K562 treated with DMSO at 1 percent for 4 hours (cell line): ENCODE measurements around the gene HBE1. TPM values are rescaled to one million over a fixed set of nuclear protein-coding genes. Genes with fewer than 3 reads are reported as not detected.

Experiments used
- total RNA-seq: library from RNA; unstranded; fragments of 300-600 nt; gene quantifications from 2 replicates; pipeline ENCODE4 v1.2.3, GENCODE V29; 2022; ENCODE audit not compliant: insufficient read depth

Gene HBE1
- total RNA-seq: 1,476 and 1,673 TPM in 2 replicates

DNA sequence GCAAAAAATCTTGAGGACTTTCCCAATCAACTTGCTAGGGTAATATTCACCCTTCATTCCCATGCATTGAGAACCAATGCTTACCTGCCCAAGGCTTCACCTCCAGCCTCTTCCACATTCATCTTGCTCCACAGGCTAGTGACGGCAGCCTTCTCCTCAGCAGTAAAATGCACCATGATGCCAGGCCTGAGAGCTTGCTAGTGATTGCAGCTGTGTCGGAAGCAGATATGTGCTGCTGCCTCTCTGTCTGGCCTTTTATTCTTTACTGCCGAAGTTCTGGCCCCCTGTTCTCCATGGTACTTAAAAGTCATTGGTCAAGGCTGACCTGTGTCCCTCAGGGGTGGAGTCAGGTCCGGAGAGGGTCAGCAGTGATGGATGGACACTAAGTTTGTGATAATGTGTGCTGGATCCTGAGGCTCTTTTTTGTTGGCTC is at the start of gene HBE1:
Gene HBE1, minus strand, starts transcription at position 231 of the 433 bp plus-strand sequence. Its CDS starts 55 bp downstream, at position 176.

DNA sequence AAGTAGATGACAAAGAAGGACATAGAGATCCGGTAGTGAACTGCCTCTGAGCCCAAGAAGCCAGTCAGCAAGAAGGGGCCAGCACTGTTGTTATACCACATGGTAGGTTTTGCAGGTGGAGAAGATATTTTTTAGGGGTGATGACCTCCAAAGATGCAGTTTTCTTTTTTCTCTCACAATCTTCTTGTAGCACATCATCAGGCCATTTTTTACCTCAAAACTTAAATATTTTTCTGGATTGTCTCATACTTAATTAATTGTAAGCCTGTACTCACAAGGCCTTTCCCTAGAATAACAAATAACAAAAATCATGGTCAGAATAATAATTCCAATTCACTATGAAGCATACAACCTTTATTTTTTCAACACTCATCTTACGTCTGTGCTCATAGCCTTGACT is 32.1 kb upstream of the HBE1 start, which contains the start of gene OR51B4:
Gene OR51B4, minus strand, starts transcription at position 101 of the 400 bp plus-strand sequence. Its CDS starts 0 bp downstream, at position 101.

DNA sequence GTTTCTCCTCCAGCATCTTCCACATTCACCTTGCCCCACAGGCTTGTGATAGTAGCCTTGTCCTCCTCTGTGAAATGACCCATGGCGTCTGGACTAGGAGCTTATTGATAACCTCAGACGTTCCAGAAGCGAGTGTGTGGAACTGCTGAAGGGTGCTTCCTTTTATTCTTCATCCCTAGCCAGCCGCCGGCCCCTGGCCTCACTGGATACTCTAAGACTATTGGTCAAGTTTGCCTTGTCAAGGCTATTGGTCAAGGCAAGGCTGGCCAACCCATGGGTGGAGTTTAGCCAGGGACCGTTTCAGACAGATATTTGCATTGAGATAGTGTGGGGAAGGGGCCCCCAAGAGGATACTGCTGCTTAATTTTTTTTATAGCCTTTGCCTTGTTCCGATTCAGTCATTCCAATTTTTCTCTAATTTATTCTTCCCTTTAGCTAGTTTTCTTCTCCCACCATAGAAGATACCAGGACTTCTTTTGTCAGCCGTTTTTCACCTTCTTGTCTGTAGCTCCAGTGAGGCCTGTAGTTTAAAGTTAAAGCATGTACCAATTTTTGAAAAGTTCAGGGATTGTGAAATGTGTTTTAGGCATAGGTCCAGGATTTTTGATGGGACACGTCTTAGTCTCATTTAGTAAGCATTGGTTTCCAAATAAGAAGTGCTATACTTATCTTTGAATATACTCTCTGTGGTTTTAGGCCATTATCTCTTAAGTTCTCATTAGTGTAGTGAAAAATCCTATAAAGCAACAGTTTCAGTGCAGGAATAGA is 14.9 kb downstream of the HBE1 start, which contains the start of gene HBG2:
Gene HBG2, minus strand, starts transcription at position 136 of the 768 bp plus-strand sequence. Its CDS starts 53 bp downstream, at position 83.

DNA sequence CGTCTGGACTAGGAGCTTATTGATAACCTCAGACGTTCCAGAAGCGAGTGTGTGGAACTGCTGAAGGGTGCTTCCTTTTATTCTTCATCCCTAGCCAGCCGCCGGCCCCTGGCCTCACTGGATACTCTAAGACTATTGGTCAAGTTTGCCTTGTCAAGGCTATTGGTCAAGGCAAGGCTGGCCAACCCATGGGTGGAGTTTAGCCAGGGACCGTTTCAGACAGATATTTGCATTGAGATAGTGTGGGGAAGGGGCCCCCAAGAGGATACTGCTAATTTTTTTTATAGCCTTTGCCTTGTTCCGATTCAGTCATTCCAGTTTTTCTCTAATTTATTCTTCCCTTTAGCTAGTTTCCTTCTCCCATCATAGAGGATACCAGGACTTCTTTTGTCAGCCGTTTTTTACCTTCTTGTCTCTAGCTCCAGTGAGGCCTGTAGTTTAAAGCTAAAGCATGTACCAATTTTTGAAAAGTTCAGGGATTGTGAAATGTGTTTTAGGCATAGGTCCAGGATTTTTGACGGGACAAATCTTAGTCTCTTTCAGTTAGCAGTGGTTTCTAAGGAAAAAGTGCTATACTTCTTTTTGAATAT is 19.8 kb downstream of the HBE1 start, which contains the start of gene HBG1:
Gene HBG1, minus strand, starts transcription at position 51 of the 590 bp plus-strand sequence. CDS start 53 bp downstream, outside the sequence.

DNA sequence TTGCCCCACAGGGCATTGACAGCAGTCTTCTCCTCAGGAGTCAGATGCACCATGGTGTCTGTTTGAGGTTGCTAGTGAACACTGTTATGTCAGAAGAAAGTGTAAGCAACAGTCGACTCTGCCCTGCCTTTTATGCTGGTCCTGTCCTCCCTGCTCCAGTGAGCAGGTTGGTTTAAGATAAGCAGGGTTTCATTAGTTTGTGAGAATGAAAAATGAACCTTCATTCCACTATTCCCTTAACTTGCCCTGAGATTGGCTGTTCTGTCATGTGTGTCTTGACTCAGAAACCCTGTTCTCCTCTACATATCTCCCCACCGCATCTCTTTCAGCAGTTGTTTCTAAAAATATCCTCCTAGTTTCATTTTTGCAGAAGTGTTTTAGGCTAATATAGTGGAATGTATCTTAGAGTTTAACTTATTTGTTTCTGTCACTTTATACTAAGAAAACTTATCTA is 35.3 kb downstream of the HBE1 start, which contains the start of gene HBD:
Gene HBD, minus strand, starts transcription at position 103 of the 454 bp plus-strand sequence. Its CDS starts 50 bp downstream, at position 53.

DNA sequence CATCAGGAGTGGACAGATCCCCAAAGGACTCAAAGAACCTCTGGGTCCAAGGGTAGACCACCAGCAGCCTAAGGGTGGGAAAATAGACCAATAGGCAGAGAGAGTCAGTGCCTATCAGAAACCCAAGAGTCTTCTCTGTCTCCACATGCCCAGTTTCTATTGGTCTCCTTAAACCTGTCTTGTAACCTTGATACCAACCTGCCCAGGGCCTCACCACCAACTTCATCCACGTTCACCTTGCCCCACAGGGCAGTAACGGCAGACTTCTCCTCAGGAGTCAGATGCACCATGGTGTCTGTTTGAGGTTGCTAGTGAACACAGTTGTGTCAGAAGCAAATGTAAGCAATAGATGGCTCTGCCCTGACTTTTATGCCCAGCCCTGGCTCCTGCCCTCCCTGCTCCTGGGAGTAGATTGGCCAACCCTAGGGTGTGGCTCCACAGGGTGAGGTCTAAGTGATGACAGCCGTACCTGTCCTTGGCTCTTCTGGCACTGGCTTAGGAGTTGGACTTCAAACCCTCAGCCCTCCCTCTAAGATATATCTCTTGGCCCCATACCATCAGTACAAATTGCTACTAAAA is 42.9 kb downstream of the HBE1 start, which contains the start of gene HBB:
Gene HBB, minus strand, starts transcription at position 340 of the 579 bp plus-strand sequence. Its CDS starts 50 bp downstream, at position 290.

Other genes starting within 250 kb of the HBE1 start
- not detected in 2 replicates for gene OR52J3, start 223.4 kb downstream of the HBE1 start, total RNA-seq
- not detected in 2 replicates for gene OR52E2, start 210.3 kb downstream of the HBE1 start, total RNA-seq
- not detected in 2 replicates for gene OR52E1, start 200.4 kb downstream of the HBE1 start, total RNA-seq
- not detected in 2 replicates for gene OR52A5, start 131.6 kb downstream of the HBE1 start, total RNA-seq
- gene OR52A1, start 115.2 kb downstream of the HBE1 start, total RNA-seq: not detected in 2 replicates
- not detected in 2 replicates for gene OR51V1, start 69.3 kb downstream of the HBE1 start, total RNA-seq
- not detected in 2 replicates for gene HBB, start 42.9 kb downstream of the HBE1 start, total RNA-seq
- gene HBD, start 35.5 kb downstream of the HBE1 start, total RNA-seq: 3.4 TPM in 1 of 2 replicates, not detected in the other
- 509 and 521 TPM in 2 replicates for gene HBG1, start 20.1 kb downstream of the HBE1 start, total RNA-seq
- gene HBG2, start 15.2 kb downstream of the HBE1 start, total RNA-seq: 2,558 and 2,601 TPM in 2 replicates
- gene OR51B4, start 32.0 kb upstream of the HBE1 start, total RNA-seq: 55.4 and 61.8 TPM in 2 replicates
- gene OR51B2, start 54.4 kb upstream of the HBE1 start, total RNA-seq: 1.9 and 4.3 TPM in 2 replicates
- gene OR51B5, start 73.6 kb upstream of the HBE1 start, total RNA-seq: 61.3 and 61.7 TPM in 2 replicates
- not detected in 2 replicates for gene OR51B6, start 81.6 kb upstream of the HBE1 start, total RNA-seq
- not detected in 2 replicates for gene OR51M1, start 113.9 kb upstream of the HBE1 start, total RNA-seq
- not detected in 2 replicates for gene OR51Q1, start 152.2 kb upstream of the HBE1 start, total RNA-seq
- not detected in 2 replicates for gene OR51I1, start 171.6 kb upstream of the HBE1 start, total RNA-seq
- not detected in 2 replicates for gene OR51I2, start 179.4 kb upstream of the HBE1 start, total RNA-seq
- gene OR52D1, start 218.7 kb upstream of the HBE1 start, total RNA-seq: not detected in 2 replicates
- gene UBQLN3, start 240.0 kb upstream of the HBE1 start, total RNA-seq: not detected in 2 replicates
- 0.44 TPM in 1 of 2 replicates, not detected in the other for gene UBQLNL, start 246.8 kb upstream of the HBE1 start, total RNA-seq